GM18502 (cell line): ENCODE results near the gene SMIM1.
"Not testable (repeated sequence)": the region's sequence is repeated elsewhere in the genome, so short reads cannot be mapped to it uniquely, and the experiment has no call there.

Experiments
- ATAC-seq: cut with Tn5 transposase; IDR thresholded peaks from one replicate; pipeline ENCODE4 v1.9.1; 2021; ENCODE audit warnings: mild to moderate bottlenecking; ENCODE audit not compliant: unreplicated experiment, poor library complexity

SMIM1 gene

DNA sequence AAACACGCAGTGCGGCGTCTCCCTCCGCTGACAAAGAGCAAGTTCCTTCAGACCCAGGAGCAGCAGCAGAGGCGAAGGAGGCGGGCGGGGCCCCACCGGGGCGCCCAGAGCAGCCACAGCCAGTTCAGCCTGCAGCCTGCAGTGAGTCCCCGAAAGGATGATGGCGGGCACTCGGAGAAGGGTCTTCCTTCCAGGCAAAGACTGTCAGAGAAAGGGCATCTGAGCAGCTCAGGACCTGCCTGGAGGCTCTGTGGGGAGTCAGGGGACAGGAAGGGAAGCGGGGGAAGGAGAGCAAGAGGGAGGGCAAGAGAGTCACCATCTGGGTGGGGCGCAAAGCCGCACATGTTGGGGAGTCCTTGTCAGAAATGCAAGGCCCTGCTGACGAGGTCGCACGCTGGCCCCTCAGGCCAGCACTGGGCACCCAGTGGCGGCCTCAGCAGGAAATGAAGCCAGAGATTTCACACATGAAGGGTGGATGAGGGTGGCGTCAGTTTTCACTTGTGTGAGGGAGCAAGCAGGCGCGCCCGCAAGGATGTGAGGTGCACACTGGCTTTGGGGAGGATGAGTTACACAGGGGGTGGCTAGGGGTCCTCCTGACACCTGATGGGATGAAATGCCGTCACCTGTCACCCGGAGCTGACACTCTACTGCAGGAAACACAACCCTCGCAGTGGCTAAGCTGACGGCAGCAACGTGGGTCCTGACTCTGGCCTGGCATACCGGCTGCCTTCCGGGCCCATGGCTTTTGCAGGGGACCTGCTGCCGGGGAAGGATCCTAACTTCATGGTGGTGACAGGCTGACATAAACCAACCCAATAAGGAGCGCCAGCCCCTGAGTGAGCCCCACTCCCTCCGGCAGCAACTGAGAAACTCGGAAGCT, 17.1 kb downstream of the SMIM1 start:
- ATAC-seq, result no peak

DNA sequence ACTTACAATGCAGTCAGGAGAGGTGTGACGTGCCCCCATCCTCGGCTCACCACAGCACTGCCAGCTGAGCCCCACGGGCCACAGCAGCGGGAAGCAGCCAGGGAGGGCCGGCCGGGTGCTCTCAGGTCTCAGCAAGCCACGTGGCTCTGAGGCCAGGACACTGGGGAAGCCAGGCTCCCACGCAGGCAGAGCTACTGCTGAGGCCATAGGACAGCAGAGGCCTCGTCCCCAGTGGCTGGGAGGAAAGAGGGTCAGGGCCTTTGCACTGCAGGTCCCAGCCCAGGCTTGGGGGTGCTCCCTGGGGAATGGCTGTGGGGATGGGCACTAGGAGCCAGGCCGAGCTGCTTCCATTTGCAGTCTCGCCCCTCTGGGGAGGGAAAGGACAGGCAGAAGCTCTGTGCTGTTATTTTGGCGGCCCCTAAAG, 18.0 kb downstream of the SMIM1 start:
- no peak for ATAC-seq

DNA sequence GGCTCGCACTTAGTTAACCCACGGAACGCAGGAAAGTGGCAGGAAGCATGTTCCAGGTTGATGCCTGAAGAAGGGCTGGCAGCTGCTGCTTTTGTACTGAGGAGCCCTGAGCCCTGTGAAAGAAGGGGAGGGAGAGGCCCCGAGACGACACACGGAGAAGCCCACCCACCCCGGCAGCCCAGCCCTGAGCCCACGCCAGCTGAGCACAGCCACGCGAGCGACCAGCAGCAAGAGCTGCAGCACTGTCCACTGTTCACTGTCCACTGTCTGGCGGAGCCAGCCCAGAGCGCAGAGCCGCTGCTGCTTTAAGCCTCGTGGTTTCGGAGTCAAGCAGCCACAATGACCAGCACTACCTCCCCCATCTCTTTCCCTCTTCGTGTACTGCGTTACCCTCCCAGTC, 18.4 kb downstream of the SMIM1 start:
- no peak for ATAC-seq

DNA sequence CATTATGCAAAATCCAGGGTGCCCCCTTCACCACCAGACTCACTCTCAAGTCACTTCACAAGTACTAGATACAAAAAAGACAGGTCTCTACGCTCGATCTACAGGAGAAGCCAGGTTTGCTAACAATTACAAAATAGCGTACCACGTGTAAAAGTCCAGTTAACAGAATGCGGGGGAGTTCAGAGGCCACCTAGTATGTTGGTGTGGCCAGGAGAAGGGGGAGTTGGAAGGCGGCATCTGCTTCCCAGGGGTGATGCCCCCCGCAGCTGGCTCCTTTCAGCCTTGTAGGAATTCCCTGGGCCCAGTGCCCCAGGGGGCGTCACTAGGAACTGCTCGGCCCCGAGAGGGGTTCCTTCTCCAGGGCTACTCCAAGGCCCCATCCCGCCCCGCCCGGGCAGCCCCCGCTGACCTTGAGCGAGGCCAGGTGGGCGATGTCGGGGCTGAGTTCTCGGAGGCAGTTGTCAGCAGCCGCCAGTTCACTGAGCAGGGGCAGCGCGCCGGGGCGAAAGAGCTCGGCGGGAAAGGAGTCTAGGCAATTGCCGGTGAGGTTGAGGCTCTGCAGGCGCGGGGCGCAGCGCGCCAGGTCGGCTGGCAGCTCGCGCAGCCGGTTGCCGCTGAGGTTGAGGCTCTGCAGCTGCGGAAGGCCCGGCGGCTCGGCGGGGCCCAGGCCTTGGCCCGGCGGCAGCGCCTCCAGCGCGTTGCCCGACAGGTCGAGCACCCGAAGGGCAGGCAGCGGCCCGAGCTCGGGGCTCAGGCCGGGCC, 23.1 kb downstream of the SMIM1 start:
- peak; percentile 27 for ATAC-seq

DNA sequence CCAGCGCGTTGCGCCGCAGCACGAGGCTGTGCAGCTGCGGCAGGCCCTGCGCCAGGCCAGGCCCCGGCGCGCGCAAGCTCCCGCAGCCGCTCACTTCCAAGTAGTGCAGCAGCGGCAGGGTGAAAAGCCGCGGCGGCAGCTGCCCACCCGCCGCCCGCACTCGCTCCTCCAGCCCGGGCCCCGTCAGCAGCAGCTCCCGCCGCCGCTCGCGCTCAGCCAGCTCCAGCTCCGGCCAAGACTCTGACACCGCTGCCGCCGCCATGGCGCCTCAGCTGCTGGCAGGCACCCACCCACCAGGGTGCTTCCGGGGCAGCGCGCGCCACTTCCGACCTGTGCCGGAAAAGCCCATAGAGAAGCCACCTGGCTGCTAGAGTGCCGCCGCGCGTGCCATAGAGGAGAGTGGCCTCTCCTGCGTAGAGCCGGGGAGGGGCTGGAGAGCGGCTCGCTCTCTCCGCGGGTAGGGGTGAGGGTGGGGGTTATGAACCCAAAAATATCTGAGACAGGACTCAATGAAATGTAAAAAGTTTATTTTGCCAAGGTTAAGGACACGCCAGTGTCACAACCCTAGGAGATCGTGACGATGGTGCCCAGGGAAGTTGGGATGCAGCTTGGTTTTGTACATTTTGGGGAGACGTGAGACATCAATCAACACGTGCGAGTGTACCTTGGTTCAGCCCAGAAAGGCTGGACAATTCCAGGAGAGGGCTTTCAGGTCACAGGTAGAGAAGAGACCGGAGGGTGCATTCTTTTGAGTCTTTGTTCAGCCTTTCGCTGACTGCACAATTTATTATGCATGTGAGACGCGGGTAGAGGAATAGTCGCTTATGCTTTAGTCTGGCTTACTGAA, 23.9 kb downstream of the SMIM1 start, which contains the start of gene LRRC47:
TSS of gene LRRC47 (minus strand) at position 284 of the 847 bp plus-strand sequence. CDS start at position 262, 22 bp downstream.
- ATAC-seq, result peak; percentile 95

DNA sequence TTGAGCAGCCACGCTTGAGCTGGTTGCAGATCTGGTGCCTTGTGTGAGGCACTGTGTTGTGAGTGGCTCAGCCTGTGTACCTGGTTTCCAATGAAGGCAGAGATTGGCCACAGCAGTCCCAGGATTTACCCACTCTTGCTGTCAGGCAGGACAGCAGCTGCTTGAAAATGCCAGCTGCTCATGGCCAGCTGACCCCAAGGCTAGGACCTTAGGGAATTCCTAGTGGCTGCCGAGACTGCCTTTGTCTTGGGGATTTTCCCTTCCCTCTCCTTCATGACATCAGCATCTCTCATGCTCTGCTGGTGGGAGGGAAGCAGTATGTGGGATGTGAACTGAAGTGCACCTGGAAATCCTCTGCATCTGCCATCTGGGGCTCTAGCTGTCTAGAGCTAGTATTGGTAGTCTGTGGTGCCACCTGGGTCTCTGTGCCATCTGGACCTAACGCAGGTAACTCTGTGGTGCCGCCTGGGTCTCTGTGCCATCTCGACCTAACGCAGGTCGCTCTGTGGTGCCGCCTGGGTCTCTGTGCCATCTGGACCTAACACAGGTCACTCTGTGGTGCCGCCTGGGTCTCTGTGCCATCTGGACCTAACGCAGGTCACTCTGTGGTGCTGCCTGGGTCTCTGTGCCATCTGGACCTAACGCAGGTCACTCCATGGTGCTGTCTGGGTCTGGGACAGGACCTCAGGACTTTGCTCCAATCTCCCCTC, 27.6 kb downstream of the SMIM1 start:
- ATAC-seq, result no peak

DNA sequence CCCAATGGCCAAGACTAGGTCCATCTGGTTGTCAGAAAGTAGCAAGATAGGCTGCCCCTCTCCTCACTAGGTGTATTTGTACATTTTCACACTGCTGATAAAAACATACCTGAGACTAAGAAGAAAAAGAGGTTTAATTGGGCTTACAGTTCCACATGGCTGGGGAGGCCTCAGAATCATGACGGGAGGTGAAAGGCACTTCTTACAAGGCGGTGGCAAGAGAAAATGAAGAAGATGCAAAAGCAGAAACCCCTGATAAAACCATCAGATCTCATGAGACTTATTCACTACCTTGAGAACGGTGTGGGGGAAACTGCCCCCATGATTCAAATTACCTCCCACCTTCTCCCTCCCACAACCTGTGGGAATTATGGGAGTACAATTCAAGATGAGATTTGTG, 28.2 kb downstream of the SMIM1 start:
- not testable (repeated sequence) for ATAC-seq

DNA sequence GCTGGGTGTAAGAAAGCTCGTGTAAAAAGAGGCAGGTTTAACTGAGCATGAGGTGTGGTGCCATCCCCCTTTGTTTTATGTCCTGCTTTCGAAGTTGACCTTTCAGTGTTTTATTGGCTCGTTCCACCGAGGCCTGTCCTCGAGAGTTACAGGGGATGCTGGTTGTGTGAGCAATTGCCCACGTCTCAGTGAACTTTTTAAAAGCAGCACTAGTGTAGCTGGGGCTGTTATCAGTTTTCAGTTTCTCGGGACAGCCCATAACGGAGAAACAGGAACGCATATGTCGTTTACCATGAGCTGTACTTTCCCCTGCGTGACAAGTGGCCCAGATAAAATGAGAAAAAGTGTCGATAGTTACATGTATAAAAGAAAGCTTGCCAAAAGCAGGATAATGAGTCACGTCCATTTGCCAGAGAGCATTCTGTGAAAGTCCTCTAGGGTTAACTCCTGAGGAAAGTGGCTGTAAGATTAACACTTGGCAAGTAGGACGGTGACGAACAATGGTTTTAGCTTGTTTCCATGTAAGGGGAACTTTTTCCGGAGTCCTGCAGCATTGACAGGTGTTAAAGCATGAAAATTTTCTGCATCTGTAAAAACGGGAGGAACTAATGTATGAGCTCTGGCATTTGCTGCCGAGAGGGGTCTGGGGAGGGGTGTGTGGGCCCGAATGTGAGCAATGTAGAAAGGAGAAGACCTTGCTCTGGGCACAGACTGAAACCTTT, 31.5 kb downstream of the SMIM1 start:
- ATAC-seq, result no peak

DNA sequence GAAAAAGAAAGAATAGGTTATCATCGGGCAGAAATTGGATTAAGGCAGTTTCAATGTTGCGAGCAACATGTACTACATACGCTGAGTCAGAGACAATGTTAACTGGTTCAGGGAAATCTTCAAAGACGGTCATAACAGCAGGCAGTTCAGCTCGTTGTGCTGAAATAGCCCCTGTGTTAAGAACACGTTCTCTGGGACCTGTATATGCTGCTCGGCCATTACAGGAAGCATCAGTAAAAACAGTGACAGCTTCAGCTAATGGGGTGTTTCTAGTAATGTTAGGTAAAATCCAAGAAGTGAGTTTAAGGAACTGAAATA, 32.0 kb downstream of the SMIM1 start:
- ATAC-seq, result not testable (repeated sequence)

DNA sequence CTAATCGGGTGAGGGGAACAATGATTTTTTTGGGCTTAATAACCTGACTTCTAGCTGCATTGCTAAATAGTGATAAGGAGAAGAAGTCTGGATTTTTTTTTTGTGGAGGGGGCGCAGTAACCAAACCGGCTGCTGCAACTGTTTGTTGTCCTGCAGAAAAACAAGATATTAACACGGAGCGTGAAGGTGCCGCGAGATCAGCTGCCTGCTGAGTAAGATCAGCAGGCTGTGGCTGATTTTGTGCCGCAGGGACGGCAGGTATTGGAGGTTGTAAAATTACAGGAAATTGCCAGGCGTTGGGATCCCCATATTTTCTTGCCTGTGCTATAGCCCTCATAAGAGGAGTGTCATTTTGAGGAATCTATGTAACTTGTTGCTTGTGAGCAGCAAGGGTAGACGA, 32.5 kb downstream of the SMIM1 start:
- ATAC-seq, result no peak

DNA sequence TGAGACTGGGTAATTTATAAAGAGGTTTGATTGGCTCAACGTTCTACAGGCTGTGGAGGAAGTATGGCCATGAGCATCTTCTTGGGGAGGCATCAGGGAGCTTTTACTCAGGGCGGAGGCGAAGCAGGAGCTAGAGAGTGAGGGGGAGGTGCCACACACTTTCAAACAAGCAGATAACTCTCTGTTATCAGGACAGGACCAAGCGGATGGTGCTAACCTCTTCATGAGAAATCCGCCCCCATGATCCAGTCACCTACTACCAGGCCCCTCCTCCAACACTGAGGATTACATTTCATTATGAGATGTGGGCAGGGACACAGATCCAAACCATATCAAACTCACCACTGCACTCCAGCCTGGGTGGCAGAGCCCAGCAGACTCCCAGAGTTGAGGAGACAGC, 35.2 kb downstream of the SMIM1 start:
- ATAC-seq, result no peak

DNA sequence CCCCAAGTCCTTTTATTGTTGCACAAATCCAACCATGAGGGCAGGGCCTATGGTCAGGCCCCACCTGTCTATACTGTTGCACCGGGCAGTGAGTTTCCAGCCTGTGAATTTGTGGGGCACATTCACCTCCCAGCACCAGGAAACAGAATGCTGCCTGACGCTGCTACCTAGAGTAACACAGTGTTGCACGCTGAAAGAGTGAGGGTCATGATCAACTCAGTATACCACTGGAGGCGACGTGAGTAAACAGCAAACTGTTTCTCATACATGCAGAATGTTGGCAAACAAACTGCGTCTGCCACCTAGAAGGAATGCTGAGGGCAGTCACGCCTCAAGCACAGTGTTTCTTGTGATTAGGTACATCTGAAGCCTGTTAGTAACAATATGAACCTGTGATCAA, 37.1 kb downstream of the SMIM1 start:
- ATAC-seq, result no peak

DNA sequence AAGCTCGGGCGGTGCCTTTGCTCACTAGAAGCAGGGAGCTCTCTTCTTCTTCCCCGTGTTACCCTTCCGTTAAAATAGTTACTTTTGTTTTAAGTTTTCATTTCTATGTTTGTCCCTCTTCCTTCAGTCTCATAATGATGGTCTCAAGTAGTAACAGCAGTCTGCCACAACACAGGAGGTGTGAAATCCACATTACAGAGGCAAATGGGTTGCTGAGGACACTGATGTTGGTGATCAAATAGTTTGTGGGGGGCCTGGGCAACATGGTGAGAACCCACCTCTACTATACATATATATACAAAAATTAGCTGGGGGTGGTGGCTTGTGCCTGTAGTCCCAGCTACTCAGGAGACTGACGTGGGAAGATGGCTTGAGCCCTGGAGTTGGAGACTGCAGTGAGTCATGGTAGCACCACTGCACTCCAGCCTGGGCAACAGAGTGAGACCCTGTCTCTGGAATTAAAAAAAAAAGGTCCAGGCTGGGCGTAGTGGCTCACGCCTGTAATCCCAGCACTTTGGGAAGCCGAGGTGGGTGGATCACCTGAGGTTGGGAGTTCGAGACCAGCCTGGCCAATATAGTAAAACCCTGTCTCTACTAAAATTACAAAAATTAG, 37.7 kb downstream of the SMIM1 start:
- ATAC-seq, result not testable (repeated sequence)

DNA sequence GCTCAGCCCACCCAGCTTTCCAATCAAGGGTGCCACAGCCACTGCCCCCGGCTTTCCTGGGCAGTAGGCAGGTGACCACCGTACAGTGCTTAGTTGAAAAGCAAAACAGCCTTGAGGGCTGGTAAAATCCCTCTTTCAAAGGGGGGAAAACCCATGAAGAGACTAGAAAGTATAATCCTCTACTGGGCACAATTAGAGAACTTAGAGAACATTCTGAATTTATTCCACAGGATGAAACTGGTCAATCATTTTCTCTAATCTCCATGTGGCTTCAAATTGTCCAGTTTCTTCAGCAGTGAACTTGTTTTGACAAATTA, 39.0 kb downstream of the SMIM1 start:
- ATAC-seq, result no peak

DNA sequence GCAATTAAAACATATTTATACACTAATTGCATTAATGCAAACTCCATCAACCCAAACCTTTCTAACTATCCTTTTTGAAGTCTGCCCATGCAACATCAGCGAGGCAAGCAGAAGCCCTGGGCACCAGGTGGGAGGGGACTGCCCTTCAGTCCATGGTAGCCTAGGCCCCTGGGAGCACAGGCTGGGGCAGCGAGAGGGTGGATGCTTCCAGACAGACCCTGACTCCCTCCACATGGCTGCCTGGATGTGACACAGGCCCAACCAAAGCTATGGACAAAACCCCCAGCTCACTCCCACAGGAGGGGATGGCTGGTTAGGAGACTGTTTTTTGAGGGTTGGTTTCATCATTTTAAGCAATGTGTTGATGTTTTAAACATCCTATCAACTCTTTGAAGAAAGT, 41.5 kb downstream of the SMIM1 start:
- ATAC-seq, result no peak

DNA sequence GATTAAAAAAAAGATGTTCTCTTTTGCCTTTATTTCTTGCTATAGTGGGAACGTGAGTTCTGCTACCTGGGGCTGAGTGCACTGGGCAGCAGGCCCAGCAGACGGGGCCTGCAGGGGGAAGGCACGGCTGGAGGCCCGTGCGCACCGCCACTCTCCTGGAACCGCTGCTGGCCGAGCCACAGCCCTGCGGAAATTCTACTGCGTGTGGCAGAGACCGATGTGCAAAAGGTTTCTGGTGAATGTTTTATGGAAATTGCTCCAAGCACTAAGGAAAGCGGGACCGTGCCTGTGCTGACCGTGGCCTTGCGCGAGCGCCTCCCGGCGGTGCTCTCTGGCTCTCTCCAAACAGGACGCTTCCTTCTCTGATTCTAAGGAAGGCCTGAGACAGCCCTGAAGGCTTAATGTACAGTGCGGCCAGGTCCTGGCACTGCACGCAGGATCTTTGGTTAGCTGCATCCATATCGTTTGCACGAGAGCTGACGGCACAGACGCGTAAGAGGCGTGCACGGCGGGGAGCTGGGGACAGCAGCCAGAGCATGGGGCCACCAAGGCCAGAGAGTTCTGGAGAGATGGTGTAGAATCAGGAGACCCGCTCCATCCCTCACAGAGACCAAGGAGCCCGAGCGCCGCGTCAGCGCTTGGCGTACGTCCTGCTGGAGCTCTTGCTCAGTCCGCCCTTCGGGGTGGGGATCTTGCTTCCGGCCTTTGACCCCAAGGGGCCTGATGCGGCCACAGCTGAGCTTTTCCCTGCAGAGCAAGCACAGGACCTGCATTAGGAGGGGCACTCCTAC, 42.4 kb downstream of the SMIM1 start:
- no peak for ATAC-seq

DNA sequence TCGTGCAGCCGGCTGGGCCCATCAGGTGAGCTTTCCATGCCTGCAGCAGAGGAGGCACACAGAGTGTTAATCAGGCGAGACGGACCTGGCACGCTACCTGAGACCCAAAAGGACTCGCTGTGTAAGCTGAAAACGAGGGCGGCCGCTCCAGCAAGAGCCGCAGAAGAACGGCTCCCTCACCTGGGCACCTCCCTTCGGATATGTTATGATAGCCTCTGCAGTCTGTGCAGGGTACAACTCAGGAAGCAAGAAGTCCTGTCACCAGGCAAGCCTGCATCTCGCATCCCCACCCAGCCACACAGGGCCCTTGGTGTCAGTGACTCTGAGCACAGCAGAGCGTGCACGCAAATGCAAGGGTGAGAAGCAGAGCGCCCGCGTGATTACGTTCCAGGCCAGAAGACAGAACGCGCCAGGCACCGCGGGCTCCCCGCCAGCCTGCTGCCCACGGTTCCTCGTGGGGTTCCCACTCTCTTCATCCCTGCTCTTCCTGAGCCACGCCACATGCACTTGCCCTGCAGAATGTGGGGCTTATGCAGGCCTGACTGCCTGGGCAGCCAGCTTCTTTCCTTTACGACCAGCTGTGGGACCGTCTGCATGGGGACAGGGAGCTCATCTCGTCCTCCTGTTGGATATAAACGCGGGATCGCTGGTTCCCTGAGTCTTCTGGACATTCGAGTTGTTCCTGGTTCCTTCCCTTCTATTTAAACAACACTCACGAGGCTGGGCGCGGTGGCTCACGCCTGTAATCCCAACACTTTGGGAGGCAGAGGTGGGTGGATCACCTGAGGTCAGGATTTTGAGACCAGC, 44.0 kb downstream of the SMIM1 start:
- no peak for ATAC-seq
